Nephron (organoid): ENCODE data around the gene PCDH15.
A peak's percentile ranks its signal among the peaks of the same experiment; 100 is the strongest.

Experiments used
- H3K27ac Mint-ChIP-seq, 3 experiments: 2 replicates each; pipeline ENCODE4 v1.8.0; 2020; ENCODE audit warnings: mixed read lengths in 3 of 3, mild to moderate bottlenecking in 2 of 3, moderate library complexity in 1 of 3
- H3K27me3 Mint-ChIP-seq: 2 replicates; pipeline ENCODE4 v1.8.0; 2021; ENCODE audit warnings: low read depth, mild to moderate bottlenecking, moderate library complexity, mixed read lengths
- H3K36me3 Mint-ChIP-seq: 2 replicates; pipeline ENCODE4 v1.8.0; 2020; ENCODE audit warnings: low read depth, mixed read lengths
- H3K4me1 Mint-ChIP-seq: 2 replicates; pipeline ENCODE4 v1.8.0; 2020; ENCODE audit warnings: mixed read lengths
- H3K4me3 Mint-ChIP-seq, 3 experiments: 2 replicates each; pipeline ENCODE4 v1.8.0; 2020; ENCODE audit warnings: mild to moderate bottlenecking in 3 of 3, mixed read lengths in 3 of 3, moderate library complexity in 2 of 3
- H3K9me3 Mint-ChIP-seq: 2 replicates; pipeline ENCODE4 v1.8.0; 2020; ENCODE audit warnings: mixed read lengths
- TF ChIP-seq, protein P1 (sequence below), 3 experiments: fragments of 200-600 bp; sonication (generic); IDR thresholded peaks; one replicate each; pipeline ENCODE4 v1.5.0; 2021; ENCODE audit warnings: antibody characterized with exemption in 3 of 3; ENCODE audit not compliant: unreplicated experiment in 3 of 3

The PCDH15 gene

DNA sequence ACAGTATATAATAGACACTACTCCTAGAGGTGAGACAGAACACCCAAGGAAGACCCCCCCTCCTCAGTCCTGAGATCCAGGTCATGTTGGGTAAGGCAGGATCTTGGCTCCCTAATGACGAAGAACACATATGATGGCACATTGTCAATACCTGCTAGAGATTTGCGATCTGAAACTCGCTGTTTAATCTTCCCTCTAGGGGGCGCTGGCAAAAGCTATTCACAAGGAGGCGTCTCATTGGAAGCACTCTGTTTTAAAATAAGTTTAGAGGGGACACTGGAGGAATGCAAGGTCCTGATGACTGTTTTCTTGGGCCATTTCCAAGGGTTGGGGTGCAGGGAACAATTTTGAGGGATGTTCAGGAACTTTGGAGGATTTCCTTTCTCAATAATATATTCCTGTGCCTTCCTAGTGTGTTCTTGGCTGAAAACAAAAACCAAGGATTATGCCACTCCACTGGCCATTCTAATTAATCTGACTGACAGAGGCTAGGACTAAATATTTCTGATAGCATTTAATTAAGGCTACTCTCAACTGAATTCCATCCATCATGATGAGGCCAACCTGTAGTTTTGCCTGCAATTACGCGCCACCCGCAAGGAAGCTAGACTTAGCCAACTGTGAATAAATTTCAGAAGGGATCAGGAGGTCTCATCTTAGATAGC, 1014.7 kb downstream of the PCDH15 start:
- no peaks in the 10 kb centered on the region for H3K36me3 Mint-ChIP-seq
- H3K4me3 Mint-ChIP-seq, result no peak overlapping the region
- peaks cover 3% of the 10 kb centered on the region for H3K9me3 Mint-ChIP-seq
- peaks cover 3% of the 10 kb centered on the region for H3K27me3 Mint-ChIP-seq
- TF ChIP-seq, protein P1, sequence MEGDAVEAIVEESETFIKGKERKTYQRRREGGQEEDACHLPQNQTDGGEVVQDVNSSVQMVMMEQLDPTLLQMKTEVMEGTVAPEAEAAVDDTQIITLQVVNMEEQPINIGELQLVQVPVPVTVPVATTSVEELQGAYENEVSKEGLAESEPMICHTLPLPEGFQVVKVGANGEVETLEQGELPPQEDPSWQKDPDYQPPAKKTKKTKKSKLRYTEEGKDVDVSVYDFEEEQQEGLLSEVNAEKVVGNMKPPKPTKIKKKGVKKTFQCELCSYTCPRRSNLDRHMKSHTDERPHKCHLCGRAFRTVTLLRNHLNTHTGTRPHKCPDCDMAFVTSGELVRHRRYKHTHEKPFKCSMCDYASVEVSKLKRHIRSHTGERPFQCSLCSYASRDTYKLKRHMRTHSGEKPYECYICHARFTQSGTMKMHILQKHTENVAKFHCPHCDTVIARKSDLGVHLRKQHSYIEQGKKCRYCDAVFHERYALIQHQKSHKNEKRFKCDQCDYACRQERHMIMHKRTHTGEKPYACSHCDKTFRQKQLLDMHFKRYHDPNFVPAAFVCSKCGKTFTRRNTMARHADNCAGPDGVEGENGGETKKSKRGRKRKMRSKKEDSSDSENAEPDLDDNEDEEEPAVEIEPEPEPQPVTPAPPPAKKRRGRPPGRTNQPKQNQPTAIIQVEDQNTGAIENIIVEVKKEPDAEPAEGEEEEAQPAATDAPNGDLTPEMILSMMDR (IDR thresholded peaks at IDR 0.05; ENCODE audit: unreplicated experiment in 3 of 3), result peak in 1 of 3 experiments; percentile 10
- H3K4me1 Mint-ChIP-seq, result no peaks in the 10 kb centered on the region
- H3K27ac Mint-ChIP-seq, result no peak overlapping the region

DNA sequence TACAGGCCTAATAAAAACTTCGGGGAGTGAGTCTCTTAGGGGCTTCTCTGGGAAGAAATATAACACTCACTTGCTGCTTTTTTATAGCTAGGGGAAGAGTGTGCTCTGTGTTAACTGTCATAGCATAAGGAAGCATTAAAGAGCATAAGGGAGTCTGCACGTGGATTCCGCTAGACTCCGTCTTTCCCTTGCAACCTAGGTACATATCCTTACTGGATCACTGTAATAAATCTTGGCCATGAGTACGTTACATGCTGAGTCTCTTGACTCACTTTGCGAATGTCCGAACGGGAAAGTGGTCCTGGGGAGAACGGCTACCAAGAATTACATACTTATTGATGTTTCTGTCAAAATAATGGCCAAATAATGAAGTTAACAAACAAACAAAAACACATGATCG, 1029.3 kb downstream of the PCDH15 start:
- Mint-ChIP-seq H3K27me3 (no peaks in the 10 kb centered on the region), H3K27ac (no peak overlapping the region), H3K4me3 (no peak overlapping the region), H3K4me1 (no peaks in the 10 kb centered on the region), H3K36me3 (no peaks in the 10 kb centered on the region), H3K9me3 (no peaks in the 10 kb centered on the region)
- TF ChIP-seq, protein P1 (IDR thresholded peaks at IDR 0.05; ENCODE audit: unreplicated experiment in 3 of 3), result no peak

DNA sequence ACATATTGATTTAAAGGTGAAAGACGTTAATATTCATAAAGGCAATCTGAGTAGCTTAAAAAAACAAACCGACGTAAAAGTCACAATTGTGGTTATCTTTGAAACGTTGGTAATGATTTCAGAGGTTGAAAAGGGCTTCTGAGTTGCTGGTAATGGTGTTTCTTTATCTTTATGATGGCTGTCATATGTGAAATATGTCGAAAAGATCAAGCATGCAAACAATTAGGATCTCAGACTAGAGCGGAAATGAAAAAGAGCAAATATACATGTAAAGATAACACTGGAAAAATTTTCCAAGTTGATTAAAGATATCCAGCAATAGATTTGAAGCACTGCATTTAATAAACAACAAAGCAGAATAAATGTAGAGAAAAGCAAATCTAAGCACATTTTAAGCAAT, 1030.1 kb downstream of the PCDH15 start:
- Mint-ChIP-seq H3K4me1 (no peaks in the 10 kb centered on the region), H3K9me3 (no peaks in the 10 kb centered on the region), H3K27ac (no peak overlapping the region), H3K36me3 (no peaks in the 10 kb centered on the region), H3K4me3 (no peak overlapping the region), H3K27me3 (no peaks in the 10 kb centered on the region)
- TF ChIP-seq, protein P1 (IDR thresholded peaks at IDR 0.05; ENCODE audit: unreplicated experiment in 3 of 3), result no peak

DNA sequence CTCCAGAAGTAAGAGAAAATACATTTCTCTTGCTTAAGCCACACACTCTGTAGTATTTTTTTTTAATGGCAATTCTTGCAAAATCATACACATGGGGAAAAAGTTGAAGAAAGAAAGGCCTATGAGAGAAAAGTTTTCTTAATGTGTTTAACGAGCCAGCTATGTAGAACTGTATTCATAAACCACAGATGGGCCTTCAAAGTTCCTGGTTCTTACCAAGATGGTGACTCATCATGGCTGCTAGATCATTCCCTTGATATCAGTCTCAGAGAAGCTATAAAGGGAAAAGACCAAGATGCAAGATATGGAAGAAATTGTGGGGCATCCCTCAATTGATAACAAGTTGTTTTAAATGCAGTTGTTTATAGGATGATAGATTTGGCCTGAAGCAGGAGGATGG, 1035.7 kb downstream of the PCDH15 start:
- H3K4me1 Mint-ChIP-seq, result no peaks in the 10 kb centered on the region
- TF ChIP-seq, protein P1 (IDR thresholded peaks at IDR 0.05; ENCODE audit: unreplicated experiment in 3 of 3), result no peak
- H3K36me3 Mint-ChIP-seq, result peaks cover 4% of the 10 kb centered on the region
- H3K4me3 Mint-ChIP-seq, result no peak overlapping the region
- no peaks in the 10 kb centered on the region for H3K27me3 Mint-ChIP-seq
- no peaks in the 10 kb centered on the region for H3K9me3 Mint-ChIP-seq
- no peak overlapping the region for H3K27ac Mint-ChIP-seq

DNA sequence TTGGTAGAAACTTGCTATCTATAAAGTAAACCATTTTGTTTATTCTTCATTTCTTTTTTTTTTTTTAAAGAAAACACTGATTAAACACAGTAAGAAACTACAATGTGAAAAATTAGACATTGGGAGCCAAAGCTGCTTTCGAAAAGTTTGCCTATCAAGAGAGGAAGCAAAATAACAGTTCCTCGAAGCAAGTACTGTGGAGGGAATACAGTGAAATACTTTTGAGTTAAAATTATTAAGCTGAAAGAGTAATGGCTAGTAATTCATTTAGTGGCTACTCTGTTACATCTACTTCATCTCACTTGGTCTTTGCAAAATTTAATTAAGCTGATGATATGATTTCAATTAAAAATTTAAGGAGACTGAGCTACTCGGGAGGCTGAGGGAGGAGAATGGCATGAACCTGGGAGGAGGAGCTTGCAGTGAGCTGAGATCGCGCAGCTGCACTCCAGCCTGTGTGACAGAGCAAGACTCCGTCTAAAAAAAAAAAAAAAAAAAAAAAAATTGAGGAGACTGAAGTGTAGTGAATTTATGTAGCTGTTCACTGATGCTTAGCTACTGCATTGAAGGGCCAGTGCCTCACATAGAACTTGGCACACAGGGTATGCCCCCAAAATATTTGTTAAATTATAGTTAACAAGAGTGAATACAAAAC, 1046.3 kb downstream of the PCDH15 start:
- Mint-ChIP-seq H3K27ac (no peak overlapping the region), H3K4me1 (peaks cover 5% of the 10 kb centered on the region), H3K9me3 (no peaks in the 10 kb centered on the region), H3K36me3 (no peaks in the 10 kb centered on the region), H3K27me3 (peaks cover 3% of the 10 kb centered on the region), H3K4me3 (peak overlapping the region; percentile 74 to 81 (median 79))
- TF ChIP-seq, protein P1 (IDR thresholded peaks at IDR 0.05; ENCODE audit: unreplicated experiment in 3 of 3), result no peak
